GM21737 (cell line): ENCODE results near the gene NPTX1.

ENCODE experiments used
- ATAC-seq: cut with Tn5 transposase; IDR thresholded peaks from one replicate; pipeline ENCODE4 v1.9.1; 2021; ENCODE audit warnings: mild to moderate bottlenecking, moderate library complexity; ENCODE audit not compliant: unreplicated experiment

Gene NPTX1

DNA sequence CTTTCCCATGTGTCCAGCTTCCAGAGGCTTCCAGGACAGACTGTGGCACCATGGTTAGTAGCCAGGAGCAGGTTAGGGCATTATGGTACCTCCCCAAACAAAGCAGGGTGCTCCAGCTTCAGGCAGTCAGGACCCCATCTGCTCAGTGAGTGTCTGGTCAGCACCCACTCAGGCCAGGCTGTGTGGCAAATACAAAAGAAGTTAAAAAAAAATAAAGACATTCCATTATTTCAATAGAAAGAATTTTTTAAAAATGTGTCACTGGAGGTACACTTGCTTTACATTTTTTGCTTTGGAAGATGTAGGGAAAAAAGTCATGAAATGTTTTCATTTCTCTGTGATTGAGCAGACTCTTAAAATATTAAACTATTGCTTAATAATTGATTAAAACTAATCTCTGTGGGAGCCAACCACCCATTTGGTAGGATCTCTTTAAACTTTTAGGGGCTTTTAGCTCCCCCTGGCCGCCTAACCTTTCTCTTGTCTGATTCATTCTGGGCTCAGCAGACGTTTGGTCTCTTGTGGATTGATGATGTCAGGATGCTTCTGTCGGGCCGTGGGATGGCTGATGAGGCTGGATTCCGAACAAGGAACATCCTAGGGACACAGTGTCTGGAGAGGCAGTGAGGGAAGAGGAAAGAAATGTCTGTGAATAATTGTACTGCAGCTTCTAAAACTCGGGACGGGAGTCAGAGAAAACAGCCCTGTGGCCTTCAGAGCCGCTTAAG is 28.4 kb upstream of the NPTX1 start:
- no peak for ATAC-seq

GRCh38 chr17:80503921-80504320 is 27.5 kb upstream of the NPTX1 start:
- ATAC-seq, result no peak

DNA sequence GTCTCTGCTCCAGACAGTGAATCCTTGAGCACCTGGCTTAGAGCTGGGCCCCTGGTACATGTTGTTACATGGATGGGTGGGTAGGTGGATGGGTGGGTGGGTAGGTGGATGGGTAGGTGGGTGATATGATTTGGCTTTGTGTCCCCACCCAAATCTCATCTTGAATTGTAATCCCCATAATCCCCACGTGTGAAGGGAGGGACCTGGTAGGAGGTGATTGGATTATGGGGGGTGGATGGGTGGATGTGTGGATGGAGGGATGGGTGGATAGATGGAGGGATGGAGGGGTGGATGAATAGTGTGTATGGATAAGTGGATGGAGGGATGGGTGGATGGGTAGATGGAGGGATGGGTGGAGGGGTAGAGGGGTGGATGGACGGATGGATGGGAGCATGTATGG is 26.6 kb upstream of the NPTX1 start:
- no peak for ATAC-seq

DNA sequence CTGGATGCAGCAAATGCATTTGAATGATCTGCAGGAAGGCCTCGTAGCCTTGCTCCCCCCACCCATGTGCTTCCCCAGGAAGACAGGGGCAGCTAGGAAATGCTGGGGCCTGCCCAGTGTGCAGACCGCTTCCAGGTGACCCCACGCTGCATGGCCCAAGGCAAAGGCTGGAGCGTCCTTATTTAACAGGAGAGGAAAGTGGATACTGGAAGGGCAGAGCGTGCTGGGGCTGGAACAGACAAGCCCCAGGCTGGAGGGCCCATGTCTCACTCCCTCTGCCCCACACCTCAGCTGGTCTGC is 26.1 kb upstream of the NPTX1 start:
- no peak for ATAC-seq

GRCh38 chr17:80501741-80502577 is 25.6 kb upstream of the NPTX1 start:
- no peak for ATAC-seq

- no peak for ATAC-seq
Observed at GRCh38 chr17:80499961-80500665, 23.7 kb upstream of the NPTX1 start.

DNA sequence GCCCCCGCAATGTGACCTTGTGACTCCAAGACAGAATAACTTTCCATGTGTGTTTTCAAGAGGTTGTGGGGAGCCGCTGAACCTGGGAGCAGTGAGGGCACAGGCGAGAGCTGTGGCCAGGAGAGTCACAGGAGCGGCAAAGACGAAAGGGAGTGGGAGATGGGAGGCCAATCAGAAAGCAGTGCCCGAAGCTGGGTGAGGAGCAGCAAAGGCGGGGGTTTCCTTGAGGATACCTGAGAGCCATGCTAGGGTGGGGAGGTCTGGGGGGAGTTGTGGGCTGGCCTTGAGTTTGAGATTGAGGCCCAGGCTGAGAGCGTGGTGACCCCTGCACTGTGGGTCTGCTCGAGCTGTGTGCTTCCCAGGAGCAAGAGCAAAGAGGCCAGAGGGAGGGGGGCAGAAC is 23.2 kb upstream of the NPTX1 start:
- no peak for ATAC-seq

GRCh38 chr17:80498920-80499410 is 22.6 kb upstream of the NPTX1 start:
- no peak for ATAC-seq

GRCh38 chr17:80498242-80498919 is 22.0 kb upstream of the NPTX1 start:
- no peak for ATAC-seq

DNA sequence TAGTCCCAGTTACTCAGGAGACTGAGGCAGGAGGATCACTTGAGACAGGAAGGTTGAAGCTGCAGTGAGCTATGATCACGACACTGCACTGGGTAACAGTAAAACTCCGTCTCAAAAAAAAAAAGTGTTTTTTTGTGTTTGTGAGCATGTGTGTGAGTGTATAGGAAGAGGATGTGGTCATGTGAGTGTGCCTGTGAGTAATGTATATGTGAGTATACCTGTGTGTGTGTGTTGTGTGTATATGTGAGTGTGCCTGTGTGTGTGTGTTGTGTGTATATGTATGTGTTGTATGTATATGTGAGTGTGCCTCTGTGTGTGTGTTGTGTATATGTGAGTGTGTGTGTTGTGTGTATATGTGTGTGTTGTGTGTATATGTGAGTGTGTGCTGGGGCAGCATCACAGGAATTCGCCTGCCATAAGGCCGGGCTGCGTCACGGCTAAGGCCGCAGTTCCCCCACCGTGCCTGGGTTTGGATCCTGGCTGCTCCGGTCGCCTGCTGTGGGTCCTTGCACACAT is 21.4 kb upstream of the NPTX1 start:
- ATAC-seq, result no peak

DNA sequence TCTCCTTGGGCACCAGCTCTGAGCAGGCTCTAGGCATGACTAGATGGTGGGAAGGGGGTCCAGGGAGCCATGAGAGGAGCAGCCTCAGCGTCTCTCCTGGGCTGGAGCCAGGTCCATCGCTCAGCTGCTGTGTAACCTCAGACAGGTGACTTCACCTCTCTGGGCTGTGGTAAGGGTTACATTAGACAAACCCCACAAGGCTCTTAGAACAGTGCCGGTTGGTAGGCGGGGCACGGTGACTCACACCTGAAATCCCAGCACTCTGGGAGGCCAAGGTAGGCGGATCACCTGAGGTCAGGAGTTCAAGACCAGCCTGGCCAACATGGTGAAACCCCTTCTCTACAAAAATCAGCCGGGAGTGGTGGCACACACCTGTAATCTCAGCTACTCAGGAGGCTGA is 18.1 kb upstream of the NPTX1 start:
- no peak for ATAC-seq

DNA sequence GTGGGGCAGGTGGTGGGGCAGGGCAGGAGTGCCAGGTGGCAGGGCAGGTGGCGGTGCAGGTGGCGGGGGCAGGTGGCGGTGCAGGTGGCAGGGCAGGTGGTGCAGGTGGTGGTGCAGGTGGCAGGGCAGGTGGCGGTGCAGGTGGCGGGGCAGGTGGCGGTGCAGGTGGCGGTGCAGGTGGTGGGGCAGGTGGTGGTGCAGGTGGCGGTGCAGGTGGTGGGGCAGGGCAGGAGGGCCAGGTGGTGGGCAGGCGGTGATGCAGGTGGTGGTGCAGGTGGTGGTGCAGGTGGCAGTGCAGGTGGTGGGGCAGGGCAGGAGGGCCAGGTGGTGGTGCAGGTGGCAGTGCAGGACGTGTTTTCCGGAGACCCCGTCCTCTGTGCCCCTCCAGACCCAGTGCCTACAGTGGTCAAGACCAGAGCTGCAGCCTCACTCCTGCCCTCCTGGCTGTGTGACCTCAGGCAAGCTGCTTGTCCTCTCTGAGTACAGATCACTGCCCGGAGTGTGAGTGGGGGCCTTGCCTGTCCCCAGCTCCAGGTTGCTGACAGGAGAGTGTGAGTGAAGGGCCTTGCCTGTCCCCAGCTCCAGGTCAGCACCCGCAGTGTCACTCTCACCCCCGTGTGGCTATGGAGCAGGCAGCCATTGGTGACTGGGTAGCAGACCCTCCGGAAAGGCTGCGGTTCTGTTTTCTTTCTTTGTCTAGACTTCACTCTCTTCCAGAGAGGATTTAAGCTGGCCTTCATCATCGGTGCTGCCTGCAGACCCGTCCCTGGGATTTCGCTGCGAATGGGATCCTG is 16.1 kb upstream of the NPTX1 start:
- ATAC-seq, result no peak

DNA sequence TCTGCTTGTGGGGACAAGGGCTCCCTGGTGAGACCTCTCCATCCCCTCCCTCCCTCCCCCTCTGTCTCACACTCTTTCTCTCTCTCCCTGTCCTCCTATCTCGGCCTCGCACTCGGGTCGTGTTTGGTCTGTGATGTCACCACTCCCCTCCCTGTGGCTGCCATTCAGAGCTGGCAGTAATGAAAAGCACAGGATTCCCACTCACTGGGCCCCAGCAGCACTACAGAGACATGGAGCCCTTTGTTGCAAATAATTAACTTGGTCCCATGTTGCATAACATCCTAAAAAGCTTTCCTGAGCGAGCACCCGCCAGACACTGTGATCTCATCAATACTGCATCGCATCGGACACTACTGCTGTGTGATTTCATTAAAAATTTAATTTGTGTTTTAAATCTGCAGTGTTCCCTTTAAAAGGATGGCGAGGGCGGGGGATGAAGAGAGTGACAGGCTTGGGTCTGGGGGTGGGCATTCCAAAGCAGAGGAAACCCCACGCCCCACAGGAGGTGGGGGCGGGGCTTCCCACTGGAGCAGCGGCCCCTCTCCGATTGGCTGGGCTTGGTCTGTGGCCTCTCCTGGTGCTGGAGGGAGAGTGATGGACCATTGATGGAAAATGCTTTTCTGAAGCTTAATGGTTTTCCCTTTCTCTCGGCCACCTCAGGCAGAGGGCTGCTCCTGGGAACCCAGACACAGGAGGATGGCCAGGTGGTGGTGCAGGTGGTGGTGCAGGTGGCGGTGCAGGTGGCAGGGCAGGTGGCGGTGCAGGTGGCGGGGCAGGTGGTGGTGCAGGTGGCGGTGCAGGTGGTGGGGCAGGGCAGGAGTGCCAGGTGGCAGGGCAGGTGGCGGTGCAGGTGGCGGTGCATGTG is 15.3 kb upstream of the NPTX1 start:
- ATAC-seq, result no peak

DNA sequence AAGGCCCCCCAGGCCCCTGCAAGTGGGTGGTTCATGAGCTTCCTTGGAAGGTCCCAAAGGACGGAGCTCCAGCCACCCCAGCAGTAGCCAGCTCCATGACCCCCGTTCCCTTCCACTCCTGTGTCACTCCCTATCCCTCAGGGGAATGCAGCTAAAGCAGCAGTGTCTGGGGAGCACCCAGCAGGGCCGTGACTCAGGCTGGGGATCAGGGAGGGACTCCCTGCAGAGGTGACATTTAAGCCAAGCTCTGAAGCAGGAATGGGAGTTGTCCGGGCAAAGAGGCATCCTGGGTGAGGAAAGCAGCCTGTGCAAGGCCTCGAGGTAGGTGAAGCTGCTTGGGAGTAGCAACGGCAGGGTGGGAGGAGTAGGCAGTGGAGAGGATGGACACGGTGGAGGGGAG is 11.1 kb upstream of the NPTX1 start:
- no peak for ATAC-seq

DNA sequence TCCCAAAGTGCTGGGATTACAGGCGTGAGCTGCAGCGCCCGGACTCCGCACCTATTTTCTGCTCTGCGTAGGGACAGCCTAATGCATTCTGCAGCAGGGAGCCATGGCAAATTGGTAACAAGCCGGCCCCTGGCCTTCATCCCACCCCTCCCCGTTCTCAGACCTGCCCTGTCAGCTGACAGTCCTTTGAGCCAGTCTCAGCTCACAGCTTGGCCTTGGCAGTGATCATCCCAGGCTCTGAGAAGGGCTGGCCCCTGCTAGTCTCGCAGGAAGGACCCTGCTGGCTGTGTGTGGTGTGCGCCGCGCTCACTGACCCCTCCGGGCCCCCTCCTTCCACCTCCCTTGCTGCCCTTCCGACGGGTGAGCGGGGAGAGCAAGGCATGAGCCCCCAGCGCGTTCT is 10.3 kb upstream of the NPTX1 start:
- ATAC-seq, result no peak

- no peak for ATAC-seq
Observed at GRCh38 chr17:80485846-80486245, 9.4 kb upstream of the NPTX1 start.

GRCh38 chr17:80482555-80483308 is 6.3 kb upstream of the NPTX1 start:
- ATAC-seq, result no peak

DNA sequence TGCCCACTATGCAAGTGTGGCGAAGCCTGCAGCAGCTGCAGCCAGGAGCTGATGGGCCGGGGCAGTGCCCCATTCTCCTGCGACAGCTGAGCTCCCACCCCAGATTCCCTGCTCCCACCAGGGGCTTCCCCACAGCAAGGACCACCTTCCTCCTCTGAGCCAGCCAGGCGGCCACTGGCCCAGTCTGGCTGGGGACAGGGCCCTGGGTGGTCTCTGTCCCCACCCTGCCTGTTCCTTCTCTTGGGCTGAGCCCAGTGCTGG is 5.6 kb upstream of the NPTX1 start:
- no peak for ATAC-seq
